Activated CD4-positive, CD25-positive, alpha-beta regulatory T cell treated with anti-CD3 and anti-CD28 coated beads, Interleukin-2, amount 50 U/mL, for 24 hours (primary cell): ENCODE results near the gene OSBPL6.

Experiments
- ATAC-seq, 2 donors: fragments of 150-1000 bp; cut with Tn5 transposase; one replicate each; pipeline ENCODE4 v1.10.0; 2021; ENCODE audit warnings: mild to moderate bottlenecking in 1 of 2, moderate library complexity in 1 of 2

OSBPL6 gene

DNA sequence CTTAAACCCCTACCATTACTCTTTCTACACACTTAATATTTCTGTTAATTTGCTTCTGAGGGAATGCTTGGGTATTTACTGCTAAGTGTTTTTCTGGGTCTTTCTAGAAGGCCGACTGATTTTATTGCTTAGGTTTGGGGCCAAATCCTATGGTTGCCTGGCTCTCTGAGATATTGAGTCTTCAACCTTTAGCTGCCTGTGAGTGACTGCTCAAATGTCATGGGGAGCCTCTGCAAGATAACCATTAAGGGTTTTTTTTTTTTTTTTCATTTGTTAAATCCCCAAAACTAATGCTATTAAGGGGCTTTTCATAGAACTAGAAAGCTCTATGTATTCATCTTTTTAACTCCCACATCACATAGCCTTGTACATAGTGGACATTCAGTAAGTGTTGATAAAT, 5.0 kb downstream of the OSBPL6 start:
- no peak for ATAC-seq

DNA sequence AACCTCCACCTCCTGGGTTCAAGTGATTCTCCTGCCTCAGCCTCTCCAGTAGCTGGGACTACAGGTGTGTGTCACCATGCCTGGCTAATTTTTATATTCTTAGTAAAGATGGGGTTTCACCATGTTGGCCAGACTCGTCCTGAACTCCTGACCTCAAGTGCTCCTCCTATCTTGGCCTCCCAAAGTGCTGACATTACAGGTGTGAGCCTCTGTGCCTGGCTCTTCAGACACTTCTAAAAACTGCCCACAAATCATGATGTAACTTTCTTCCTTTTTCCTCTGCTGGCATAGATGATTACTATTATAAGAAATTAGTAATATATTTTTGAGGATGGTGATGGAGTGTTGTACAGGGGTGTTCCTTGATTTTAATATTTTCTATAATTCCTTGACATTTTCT, 6.0 kb downstream of the OSBPL6 start:
- ATAC-seq: no peak

DNA sequence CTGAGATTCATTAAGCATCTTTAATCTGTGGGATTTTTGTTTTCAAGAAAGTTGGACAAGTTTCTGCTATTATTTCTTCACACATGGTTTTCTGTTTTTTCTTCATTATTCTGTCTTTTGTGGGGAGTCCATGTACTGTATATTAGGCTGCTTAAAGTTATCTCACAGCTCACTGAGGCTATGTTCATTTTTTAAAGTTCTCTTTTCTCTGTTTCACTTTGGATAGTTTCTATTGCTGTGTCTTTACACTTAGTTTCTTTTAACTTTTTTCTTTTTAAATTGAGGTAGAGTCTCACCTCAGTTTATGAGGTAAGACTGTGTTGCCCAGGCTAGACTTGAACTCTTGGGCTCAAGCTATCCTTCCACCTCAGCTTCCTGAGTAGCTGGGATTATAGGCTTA, 8.6 kb downstream of the OSBPL6 start:
- ATAC-seq: no peak

DNA sequence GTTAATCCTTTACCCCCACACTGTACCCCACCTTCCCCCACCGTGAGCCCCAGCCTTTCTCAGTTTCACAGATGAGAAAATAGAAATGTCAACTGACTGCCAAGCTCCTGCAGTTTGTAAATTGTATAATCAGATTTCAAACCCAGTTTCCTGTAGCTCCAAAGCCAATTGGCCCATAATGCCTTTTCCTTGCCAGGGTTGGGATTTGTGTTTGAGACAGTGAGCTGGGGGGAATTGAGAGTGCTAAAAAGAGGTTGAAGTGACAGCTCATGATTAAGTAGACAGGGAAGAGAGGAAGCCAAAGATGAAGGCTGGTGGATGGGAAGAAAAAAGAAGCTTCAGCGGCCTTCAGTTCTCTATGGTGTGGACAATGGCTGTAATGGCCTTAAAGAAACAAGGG, 10.7 kb downstream of the OSBPL6 start:
- no peak for ATAC-seq

DNA sequence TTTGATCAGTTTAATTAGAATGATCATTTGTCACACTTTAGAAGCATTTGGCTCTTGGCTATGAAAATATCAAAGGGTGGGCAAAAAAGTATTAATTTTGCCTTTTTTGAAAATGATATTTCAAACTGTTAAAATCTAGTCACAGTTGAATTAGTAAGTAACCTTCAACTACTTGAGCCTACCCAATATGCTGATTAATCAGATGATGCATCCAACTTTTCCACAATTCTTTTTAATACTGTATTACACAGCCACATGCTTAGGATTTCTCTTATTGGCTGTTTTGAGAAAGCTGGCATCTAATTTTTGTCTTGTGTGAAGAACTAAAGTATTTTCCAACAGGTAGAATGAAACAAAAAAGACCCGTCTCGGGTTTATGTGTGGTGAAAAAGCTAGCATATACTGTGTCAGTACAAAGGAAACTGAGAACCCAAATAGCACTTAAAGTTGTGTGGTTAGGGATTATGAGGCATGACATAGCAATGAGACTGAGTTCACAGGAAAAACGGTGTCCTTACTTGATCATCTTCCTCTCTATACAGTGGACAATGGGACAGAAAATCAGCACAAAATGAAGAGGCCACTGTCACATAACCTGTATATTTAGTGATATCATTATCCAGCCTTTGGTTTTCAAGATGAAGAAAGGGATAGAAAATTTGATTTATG, 11.7 kb downstream of the OSBPL6 start:
- ATAC-seq: no peak

DNA sequence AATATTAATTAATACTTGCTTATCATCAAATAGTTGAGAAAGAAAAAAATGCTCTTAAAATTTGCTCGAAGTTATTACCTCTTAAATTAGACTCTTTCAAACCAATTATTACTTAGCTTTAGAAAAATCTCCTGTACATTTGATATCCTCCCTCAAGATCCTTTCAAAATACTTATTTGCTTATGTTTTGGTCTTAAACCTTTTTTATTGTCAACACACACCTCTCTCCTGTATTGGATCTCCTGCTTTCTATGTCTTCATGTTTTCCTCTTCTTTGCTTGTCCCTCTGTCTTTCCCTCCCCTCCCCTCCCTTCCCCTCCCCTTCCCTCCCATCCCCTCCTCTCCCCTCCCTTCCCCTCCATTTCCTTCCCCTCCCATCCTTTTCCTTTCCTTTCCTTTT, 14.0 kb downstream of the OSBPL6 start:
- no peak for ATAC-seq

DNA sequence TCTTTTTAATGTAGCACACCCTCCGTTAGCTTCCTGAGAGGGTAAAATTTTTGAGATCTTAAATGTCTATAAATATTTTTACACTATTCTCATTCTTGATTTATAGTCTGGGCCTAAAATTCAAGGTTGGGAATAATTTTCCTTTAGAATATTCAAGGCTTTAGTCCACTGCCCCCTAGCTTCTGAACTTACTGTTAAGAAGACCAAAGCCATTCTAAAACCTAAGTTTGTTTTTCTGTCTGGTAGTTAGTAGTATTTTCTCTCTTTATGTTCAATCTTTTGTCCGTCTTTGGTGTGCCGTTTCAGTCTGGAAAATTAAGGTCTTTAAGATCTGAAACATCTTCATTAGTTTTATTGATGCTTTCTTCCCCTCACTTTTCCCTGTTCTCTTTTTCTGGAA, 14.5 kb downstream of the OSBPL6 start:
- ATAC-seq: no peak

DNA sequence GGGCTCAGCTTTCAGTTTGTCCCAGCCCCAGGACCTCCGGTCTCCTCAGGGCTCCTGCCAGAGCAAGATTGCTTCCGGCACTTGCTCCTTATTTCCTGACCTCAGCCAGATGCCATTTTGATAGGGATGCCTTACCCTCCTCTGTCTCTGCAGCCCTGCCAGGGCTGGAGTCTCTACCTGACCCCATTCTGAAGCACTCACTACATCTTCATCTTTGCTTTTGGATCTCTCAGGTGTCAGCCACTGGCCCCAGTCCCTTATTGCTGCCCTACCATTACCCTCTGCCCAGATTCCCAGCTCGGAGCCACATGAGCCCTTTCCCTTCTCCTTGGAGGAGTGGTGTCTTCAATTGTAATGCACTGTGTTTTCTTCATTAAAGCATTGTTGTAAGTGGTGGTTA, 17.1 kb downstream of the OSBPL6 start:
- ATAC-seq: no peak

DNA sequence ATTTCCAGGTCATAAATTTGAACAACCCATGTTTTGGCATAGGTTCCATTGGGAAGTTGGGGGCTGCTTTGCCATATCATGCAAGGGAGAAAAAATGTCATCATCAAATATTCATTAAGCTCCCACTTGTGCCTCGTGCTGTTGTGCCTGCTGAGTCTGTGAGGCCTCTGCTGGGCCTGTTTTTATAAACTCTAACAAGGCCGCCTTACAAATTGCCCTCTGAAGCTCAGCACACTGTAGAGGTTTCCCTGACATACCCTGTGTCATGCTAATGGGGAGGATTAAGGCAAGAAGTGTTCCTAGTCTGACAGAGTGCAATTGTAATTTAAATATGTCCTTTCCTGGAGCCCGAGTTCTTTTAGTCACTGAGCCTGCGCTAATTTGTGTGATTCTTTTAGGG, 17.6 kb downstream of the OSBPL6 start:
- no peak for ATAC-seq

DNA sequence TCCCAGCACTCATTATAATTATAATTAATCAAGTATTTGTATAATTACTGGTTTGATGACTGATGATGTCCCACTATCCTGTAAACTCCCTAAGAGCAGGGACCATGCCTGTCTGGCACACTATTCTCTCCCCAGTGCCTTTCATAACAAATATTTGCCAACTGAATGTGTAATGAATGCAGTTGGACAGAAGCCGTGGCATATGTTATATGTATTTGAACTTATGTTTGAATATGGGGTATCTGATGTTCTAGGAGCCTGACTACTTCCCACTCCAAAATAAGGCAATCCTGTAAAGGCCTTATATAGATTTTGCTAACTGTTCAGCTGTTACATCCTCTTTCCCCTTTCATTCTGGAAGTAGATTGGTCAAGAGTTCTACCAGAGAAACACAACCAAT, 19.7 kb downstream of the OSBPL6 start:
- ATAC-seq: no peak

DNA sequence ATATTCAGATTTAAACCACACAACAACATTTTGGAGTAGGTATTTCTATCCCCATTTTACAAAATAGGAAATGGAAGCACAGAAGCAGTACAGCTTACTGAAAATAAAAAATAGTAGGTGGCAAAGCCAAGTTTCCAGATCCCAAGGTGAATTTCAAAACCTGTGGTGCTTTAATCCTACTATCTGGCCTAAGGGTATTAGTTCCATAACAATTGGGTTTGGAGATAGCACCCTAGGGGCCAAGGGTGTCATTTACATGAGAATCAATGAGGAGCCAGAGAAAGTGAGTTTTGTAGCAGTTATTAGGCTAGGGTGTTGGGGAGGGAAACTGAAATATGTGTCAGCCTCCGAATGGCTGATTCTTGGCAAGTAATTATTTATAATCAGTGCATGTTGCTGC, 24.9 kb downstream of the OSBPL6 start:
- ATAC-seq: no peak

DNA sequence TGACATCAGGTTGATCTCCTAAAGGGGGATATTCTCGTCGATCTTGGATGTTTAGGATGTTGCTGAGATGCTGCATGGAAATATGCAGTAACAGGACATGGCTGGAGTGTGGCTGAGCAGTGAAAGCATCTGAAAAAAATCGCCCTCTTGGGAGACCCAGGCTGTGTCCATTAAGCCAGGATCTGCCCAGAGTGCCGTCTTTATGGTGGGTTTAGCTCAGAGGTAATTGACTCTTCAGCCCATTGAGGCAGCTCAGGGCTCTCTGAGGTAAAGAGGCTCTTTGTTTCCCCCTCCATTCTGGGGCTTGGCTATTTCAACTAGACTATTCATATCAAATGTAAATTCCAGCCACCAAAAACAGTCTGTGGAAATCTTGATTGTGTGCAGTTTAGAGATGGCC, 26.5 kb downstream of the OSBPL6 start:
- no peak for ATAC-seq

DNA sequence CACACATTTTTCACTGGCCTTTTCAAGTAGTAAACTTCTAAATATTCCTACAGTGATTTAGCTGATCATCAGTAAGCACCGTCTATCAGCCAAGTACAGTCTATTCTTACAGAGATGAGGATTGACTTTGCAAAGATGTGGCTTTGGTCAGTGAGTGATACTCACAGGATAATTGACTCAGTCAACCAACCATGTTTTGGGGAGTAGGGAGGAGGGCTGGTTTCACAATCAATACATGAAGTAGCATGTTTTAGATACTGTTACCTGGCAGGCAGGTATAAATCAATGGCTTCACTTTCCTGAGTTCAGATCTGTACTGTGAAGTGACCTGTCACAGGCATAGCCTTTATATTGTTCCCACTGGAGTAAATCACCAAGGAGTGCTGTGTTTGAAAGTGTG, 27.2 kb downstream of the OSBPL6 start:
- ATAC-seq: no peak

DNA sequence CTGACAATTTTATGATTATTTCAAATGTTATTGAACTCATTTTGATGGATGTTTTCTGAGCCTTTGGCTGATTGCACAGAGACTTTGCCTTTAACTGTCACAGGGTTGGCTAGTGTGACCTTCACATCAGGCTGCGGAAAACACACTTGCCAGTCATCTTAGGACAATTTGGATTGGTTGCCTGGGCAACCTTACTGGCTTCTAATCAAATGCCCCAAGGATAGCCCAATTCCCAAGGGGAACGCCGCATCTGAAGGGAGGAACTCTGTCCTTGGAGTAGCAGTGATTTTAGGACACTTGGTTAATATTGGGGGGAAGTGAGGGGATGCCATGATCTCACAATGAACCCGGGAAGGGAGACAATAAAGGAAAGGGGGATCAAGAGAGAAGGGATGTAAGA, 29.5 kb downstream of the OSBPL6 start:
- ATAC-seq: no peak

DNA sequence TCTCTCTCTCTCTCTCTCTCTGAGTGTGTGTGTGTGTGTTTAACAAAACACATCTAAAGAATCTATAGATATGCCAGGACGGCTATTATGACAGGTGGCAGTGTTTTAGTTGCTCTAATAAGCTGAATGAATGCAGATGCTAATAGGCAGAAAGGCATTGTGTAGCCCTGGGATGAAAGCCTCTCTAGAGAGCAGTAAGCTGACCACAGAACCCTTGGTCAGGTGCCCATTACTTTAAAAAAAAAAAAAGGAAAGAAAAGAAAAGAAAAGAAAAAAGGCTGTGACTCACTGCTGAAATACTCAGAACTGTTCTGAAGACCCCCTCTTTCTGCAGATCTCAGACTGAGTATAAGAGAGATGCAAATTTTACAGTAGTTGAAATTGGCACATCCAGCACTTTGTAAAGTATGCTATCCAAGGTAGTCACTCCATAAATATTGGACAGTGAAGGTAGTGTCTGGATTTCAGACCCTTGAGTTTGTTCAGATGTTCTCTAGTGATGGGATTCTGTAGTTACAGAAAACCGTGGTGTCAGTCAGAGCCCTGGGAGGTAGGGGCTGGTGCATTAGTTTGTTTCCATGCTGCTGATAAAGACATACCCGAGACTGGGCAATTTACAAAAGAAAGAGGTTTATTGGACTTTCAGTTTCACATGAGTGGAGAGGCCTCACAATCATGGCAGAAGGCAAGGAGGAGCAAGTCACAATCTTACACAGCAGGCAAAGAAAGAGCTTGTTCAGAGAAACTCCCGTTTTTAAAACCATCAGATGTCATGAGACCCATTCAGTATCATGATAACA, 30.9 kb downstream of the OSBPL6 start:
- no peak for ATAC-seq

DNA sequence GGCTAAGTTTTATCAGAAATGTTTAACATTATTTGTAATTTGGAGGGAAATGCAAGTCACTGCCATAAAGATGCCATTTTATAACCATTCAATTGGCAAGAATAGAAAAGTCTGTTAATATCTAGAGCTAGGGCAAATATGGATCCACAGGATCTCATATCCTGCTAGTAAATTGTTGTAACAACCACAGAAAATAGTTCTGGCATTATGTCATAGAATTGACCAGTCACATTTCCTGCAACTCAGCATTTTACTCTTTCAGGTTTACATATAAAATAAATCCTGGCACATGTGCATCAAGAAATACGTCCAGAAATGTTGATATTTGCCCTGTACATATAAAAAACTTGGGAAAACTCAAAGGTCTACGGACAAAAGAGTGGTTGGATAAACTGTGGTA, 32.9 kb downstream of the OSBPL6 start:
- ATAC-seq: no peak

DNA sequence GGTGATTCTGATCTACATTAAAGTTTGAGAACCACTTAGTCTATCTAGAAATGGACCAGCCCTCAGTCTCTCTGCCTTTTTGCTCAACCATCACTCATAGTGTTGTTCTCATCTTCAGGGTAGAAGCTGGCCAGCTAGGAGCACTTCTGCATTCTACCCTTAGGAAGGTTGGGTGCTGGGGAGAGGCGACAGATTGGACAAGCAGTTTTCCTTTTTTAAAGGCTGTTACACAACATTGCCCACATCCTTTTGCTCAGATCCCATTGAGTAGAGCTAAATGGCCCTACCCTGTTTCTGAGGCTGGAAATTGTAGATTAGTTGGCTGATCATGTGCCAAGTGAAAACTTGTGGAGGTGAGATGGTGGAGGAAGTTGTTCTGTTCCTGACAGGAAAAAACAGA, 35.6 kb downstream of the OSBPL6 start:
- no peak for ATAC-seq

DNA sequence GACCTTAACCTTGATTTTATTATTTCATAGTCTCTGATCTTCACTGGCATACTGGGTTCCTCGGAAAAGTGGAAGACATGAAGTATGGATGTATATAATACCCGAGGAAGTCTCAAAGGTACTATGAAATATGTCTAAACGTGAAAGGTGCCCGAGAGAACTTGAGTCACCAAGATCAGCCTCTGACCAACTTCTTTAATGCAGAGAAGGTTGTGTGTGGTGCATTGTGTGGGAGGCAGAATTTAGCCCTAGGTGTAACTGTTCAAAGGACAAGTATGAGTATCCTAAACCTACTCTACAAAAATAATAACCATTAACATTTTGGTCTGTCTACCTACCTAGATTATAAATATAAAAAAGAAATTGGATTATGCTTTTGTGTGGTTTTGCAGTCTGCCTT, 36.1 kb downstream of the OSBPL6 start:
- no peak for ATAC-seq

DNA sequence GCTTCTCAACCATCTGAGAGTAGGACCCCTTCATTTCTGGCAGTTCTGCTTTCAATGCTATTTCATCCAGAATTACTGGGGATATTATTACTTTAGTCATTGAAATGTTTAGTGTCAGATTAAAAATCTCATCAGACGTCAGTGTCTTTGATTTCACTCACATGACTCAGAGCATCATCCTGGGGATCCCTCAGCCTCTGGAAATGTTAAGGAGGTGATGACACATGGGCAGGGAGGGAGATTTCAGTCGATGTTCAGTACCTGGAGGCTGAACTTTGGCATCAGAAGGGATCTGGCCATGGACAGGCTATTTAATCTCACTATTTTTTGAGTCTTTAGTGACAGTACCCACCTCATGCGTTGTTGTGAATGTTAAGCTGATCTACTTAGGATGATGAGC, 39.1 kb downstream of the OSBPL6 start:
- ATAC-seq: no peak

DNA sequence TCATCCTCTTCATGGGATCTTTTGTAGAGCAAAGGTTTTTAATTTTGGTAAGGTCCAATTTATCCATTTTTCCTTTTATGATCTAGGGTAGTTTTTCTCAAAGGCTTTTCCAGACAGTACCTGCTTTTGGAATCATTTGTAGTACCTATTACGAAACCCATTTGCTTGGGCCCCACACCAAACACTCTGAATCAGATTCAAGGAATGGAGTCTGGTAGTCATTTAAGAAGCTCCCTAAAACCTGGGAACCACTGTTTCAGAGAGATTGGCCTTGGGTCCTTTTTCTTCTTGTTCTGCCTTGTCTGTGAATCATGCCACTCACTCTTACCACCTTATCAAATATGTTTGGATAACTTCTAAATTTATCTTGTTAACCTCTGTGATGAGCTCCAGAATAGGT, 40.3 kb downstream of the OSBPL6 start:
- ATAC-seq: no peak

DNA sequence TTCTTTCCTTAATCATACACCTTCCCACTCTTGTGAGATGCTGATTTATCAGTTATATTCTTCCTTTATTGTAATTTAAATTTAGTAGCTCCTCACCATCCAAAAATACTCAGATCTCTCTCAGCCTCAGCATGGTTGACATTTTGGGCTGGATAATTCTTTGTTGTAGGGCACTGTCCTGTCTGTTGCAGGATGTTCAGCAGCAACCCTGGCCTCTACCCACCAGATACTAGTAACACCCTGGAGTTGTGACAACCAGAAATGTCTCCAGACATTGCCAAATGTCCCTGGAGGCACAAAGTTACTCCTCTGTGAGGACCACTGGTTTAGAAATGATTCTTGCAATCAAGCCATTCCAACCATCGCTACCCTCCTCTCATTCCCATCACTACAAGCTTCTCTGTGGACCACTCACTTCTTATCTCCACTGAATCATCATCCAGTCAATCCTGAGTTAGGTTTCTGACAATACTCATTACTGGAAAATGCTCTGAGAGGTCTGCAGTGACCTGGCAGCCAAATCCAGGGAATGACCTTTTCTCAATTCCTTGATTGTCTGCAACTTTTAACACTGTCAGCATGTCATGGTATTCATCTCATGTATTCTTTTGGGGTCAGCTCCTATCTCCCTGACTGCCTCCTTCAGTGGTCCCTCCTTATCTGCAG, 43.3 kb downstream of the OSBPL6 start:
- no peak for ATAC-seq

DNA sequence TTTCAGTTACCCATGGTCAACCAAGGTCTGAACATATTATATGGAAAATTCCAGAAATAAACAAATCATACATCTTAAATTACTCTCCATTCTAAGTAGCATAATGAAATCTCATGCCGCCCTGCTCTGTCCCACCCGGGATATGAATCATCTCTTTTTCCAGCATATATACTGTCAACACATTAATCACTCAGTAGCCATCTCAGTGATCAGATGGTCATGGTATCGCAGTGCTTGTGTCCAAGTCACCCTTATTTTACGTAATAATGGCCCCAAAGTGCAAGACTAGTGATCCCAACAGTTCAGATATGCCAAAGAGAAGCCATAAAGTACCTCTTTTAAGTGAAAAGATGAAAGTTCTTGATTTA, 43.8 kb downstream of the OSBPL6 start:
- no peak for ATAC-seq

DNA sequence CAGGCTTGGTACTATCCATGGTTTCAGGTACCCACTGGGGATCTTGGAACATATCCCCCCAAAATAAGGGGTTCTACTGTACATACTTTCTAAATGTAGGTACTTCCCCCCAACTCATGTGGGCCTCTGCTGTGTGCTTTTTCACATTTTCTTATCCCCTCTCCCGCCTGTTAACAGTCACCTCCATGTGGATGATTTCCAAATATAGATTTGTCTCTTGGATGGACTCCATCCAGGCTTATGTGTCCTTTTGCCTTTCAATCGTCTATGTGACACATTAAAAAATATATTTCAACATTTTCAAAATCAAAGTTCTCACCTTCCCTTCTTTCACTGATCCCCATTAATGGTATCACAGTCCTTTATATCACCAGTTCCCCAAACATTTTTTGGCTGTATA, 44.4 kb downstream of the OSBPL6 start:
- no peak for ATAC-seq

DNA sequence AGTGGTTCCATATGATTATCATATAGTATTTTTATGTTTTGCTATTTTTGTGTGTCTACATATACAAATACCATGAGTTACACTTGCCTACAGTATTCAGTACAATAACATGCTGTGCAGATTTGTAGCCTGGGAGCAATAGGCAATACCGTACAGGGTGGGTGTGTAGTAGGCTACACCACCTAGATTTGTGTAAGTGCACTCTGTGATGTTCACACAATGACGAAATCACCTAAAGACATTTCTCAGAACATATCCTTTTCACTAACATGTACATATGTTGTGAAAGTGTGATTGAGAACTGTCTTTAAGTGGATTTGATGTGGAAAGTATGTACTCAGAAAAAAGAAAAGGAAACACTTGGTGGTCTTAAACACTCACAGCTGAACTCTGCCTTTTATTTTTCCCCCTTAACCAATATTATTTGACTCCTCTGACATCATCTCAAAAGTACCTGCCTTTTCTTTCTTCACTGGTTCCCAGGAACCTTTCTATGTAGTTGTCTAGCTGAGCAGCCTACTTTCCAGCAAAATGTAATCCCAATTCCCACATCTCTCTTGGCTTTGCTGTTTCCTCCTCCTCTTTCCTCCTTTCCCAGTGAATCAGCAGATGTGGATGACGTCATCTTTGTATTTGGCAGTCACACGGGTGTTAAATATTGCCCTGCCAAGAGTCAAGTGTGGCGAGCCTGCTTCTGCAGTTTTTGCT, 47.7 kb downstream of the OSBPL6 start:
- no peak for ATAC-seq
